Right lobe of liver (tissue), 6 donors: ENCODE results near the gene DCTN2. TPM values are rescaled to one million over a fixed set of nuclear protein-coding genes. Genes with fewer than 3 reads are reported as not detected.
A peak's percentile ranks its signal among the peaks of the same experiment; 100 is the strongest.
"Not testable (repeated sequence)": the region's sequence is repeated elsewhere in the genome, so short reads cannot be mapped to it uniquely, and the experiment has no call there.

Experiments
- ATAC-seq, 4 donors: fragments of 200-7000 bp; cut with Tn5 transposase; one replicate each; pipeline ENCODE4 v1.9.1; 2020; ENCODE audit warnings: mild to moderate bottlenecking in 4 of 4, moderate library complexity in 4 of 4
- DNase-seq, 3 donors: peaks; one replicate each; pipeline ENCODE4 v3.0.0-alpha.2; 2020
- H3K27ac ChIP-seq, 3 donors: fragments of 200-600 bp; one replicate each; pipeline ENCODE4 v1.8.0; 2022
- H3K27me3 ChIP-seq, 2 donors: fragments of 200-600 bp; one replicate each; pipeline ENCODE4 v1.8.0; 2022
- H3K36me3 ChIP-seq, 4 donors: fragments of 200-600 bp; sonication (generic) in 1 of 4; one replicate each; pipeline versions ENCODE4 v1.5.1 to v1.8.0; 2017 to 2022; ENCODE audit warnings: control low read depth in 1 of 4
- H3K4me1 ChIP-seq, 4 donors: fragments of 200-600 bp; sonication (generic) in 1 of 4; one replicate each; pipeline versions ENCODE4 v1.5.1 to v1.8.0; 2017 to 2022; ENCODE audit warnings: control low read depth in 1 of 4
- H3K4me3 ChIP-seq, 3 donors: fragments of 200-600 bp; one replicate each; pipeline ENCODE4 v1.8.0; 2022
- H3K9me3 ChIP-seq, 4 donors: fragments of 200-600 bp; sonication (generic) in 1 of 4; one replicate each; pipeline versions ENCODE4 v1.5.1 to v1.8.0; 2017 to 2022; ENCODE audit warnings: control low read depth in 1 of 4
- CTCF ChIP-seq, 4 donors: fragments of 200-600 bp in 3 of 4; fragments of 450-650 bp in 1 of 4; IDR thresholded peaks; one replicate each; pipeline versions ENCODE4 v1.5.1 to v1.8.0; 2016 to 2022; ENCODE audit warnings: antibody characterized with exemption in 4 of 4, mild to moderate bottlenecking in 2 of 4
- POLR2A ChIP-seq: fragments of 450-650 bp; IDR thresholded peaks from one replicate; pipeline ENCODE4 v1.6.1; 2017; ENCODE audit warnings: antibody characterized with exemption, mild to moderate bottlenecking
- WGBS: methylation state at CpG from one replicate; pipeline ENCODE4 v1.1.6; 2018; ENCODE audit warnings: low coverage, low lambda C conversion rate; ENCODE audit not compliant: insufficient coverage; ENCODE audit errors: missing lambda C conversion rate; 5-methylcytosine and 5-hydroxymethylcytosine counted together
- intact Hi-C, 2 donors: fragments of 100-400 bp; cut with DNase I; formaldehyde crosslinking; loops; one replicate each; pipeline versions ENCODE4 v1.11.2 to v1.14.1; 2022
- total RNA-seq, 6 experiments: library from RNA; depleted of rRNA in 2 of 6; stranded (reverse); fragments of >200 nt in 2 of 6; fragmentation: NEBNext Ultra II Directional in 3 of 6; extraction: Animal tissue kit (Norgen Biotek cat#: 25700) in 3 of 6; gene quantifications; one replicate each; pipeline versions ENCODE4 v1.1.0 to v1.2.4, GENCODE V29; 2016 to 2023
- donor health status: DM: no; HTN: yes; CAD: no.
- donor health status: DM: no; HTN: no; CAD: no.
- donor health status: DM: no; HTN: no; CAD: no.
- donor health status: DM: no; HTN: yes; CAD: no.
- donor health status: DM: no; HTN: yes; CAD: no.

DCTN2 gene
- total RNA-seq, 6 experiments from 2014 or later: 28.4 to 80.0 (median 36.0) TPM

- Histone ChIP-seq H3K4me1 (peaks cover 0 to 16% (median 0%) of the 10 kb centered on the region in 4 donors), H3K36me3 (peaks cover 18 to 62% (median 36%) of the 10 kb centered on the region in 4 donors), H3K27ac (no peak overlapping the region), H3K9me3 (no peaks in the 10 kb centered on the region), H3K4me3 (no peak overlapping the region), H3K27me3 (no peaks in the 10 kb centered on the region)
- DNase-seq (no peak), ATAC-seq (no peak)
- TF ChIP-seq CTCF (IDR thresholded peaks at IDR 0.05) (no peak), POLR2A (no peak)
- 80% methylated on average over 2 of the region's 9 CpGs for WGBS
- intact Hi-C loops: no loop called here
Measured at GRCh38 chr12:57514720-57515407, 32.1 kb downstream of the DCTN2 start.

GRCh38 chr12:57514246-57514645 is 32.7 kb downstream of the DCTN2 start:
- peaks cover 18 to 65% (median 36%) of the 10 kb centered on the region in 4 donors for H3K36me3 ChIP-seq
- DNase-seq, H3K27me3 ChIP-seq, H3K9me3 ChIP-seq, H3K27ac ChIP-seq, ATAC-seq, intact Hi-C loops, H3K4me3 ChIP-seq: not testable (repeated sequence)
- peaks cover 0 to 15% (median 0%) of the 10 kb centered on the region in 4 donors for H3K4me1 ChIP-seq
- 91% methylated on average over 7 of the region's 9 CpGs for WGBS

GRCh38 chr12:57513677-57514076 is 33.3 kb downstream of the DCTN2 start:
- ATAC-seq, intact Hi-C loops, H3K4me1 ChIP-seq, H3K9me3 ChIP-seq, H3K27me3 ChIP-seq, DNase-seq, H3K27ac ChIP-seq, H3K4me3 ChIP-seq: not testable (repeated sequence)
- 96% methylated on average over 5 of the region's 6 CpGs for WGBS
- H3K36me3 ChIP-seq: peaks cover 18 to 69% (median 36%) of the 10 kb centered on the region in 4 donors

GRCh38 chr12:57513266-57513665 is 33.7 kb downstream of the DCTN2 start:
- intact Hi-C loops: no loop called here
- H3K4me3 ChIP-seq: no peak overlapping the region
- H3K27me3 ChIP-seq: no peaks in the 10 kb centered on the region
- no peaks in the 10 kb centered on the region for H3K9me3 ChIP-seq
- WGBS: 84% methylated on average over 5 of the region's 5 CpGs
- no peak overlapping the region for H3K27ac ChIP-seq
- ATAC-seq (no peak), DNase-seq (no peak)
- H3K4me1 ChIP-seq: peaks cover 0 to 6% (median 0%) of the 10 kb centered on the region in 4 donors
- TF ChIP-seq POLR2A: no peak
- no peak for TF ChIP-seq CTCF (IDR thresholded peaks at IDR 0.05)
- H3K36me3 ChIP-seq: peaks cover 18 to 69% (median 36%) of the 10 kb centered on the region in 4 donors

DNA sequence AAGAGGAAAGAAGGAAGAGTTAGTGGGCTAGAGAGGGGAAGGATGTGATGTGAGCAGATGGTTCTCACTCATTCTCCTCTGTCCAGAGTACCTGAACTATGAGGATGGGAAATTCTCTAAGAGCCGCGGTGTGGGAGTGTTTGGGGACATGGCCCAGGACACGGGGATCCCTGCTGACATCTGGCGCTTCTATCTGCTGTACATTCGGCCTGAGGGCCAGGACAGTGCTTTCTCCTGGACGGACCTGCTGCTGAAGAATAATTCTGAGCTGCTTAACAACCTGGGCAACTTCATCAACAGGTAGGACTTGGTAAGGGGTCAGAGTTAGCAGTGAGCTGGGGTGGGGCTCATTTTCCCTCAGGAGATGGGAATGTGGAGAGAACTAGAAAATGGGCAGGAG is 34.3 kb downstream of the DCTN2 start:
- peaks cover 18 to 65% (median 33%) of the 10 kb centered on the region in 4 donors for H3K36me3 ChIP-seq
- TF ChIP-seq POLR2A (no peak), CTCF (IDR thresholded peaks at IDR 0.05) (no peak)
- DNase-seq (no peak), ATAC-seq (peak in 1 of 4 donors; percentile 15)
- no peak overlapping the region for H3K27ac ChIP-seq
- no peaks in the 10 kb centered on the region for H3K4me1 ChIP-seq
- no peaks in the 10 kb centered on the region for H3K9me3 ChIP-seq
- 84% methylated on average over 6 of the region's 6 CpGs for WGBS
- intact Hi-C loops: no loop called here
- no peaks in the 10 kb centered on the region for H3K27me3 ChIP-seq
- no peak overlapping the region for H3K4me3 ChIP-seq
